K562 (cell line): Measurements from ENCODE around the gene TMX3. TPM values are rescaled to one million over a fixed set of nuclear protein-coding genes. Genes with fewer than 3 reads are reported as not detected.

ENCODE experiments used
- ATAC-seq: fragments of 200-7000 bp; cut with Tn5 transposase; 3 replicates; pipeline ENCODE4 v1.9.1; 2020; ENCODE audit warnings: moderate library complexity
- BruUV-seq: library from RNA; stranded (reverse); fragments of 400-500 nt; replicated peaks from 2 replicates; lab custom pipeline; 2021; lab: Mats Ljungman, UMichigan
- CTCF ChIA-PET: fragments of 300-600 bp; formaldehyde crosslinking; extraction: SDS; loops from one replicate; lab custom pipeline; 2021; ENCODE audit warnings: low intra/inter-chr PET ratio; lab: Yijun Ruan, JAX
- POLR2A ChIA-PET: fragments of 300-600, 350-650 bp; sonication (Branson Sonifier 250); formaldehyde crosslinking; extraction: SDS; loops from one replicate; lab custom pipeline; 2021; ENCODE audit warnings: antibody characterized with exemption, inconsistent platforms; lab: Yijun Ruan, JAX
- DNase-seq, 4 experiments: peaks; one replicate each; pipeline versions ENCODE4 v3.0.0 to v3.0.0-alpha.2; 2011 to 2018; ENCODE audit warnings: low spot score in 3 of 4, mixed read lengths in 3 of 4; ENCODE audit errors: extremely low read depth in 1 of 4
- FAIRE-seq: peaks from 2 replicates; lab custom pipeline; 2011; peaks lifted over from hg19 to GRCh38; lab: Jason Lieb, UNC
- H2AFZ ChIP-seq: 2 replicates; pipeline ENCODE4 v1.6.0; 2011; ENCODE audit warnings: low read depth, low read length, control low read depth, inconsistent platforms
- H3K27ac ChIP-seq: fragments of 200-600 bp; 3 replicates; pipeline ENCODE4 v1.8.0; 2011; ENCODE audit warnings: low read depth, mild to moderate bottlenecking, control low read depth, inconsistent platforms, low read length, moderate library complexity, mixed read lengths; ENCODE audit errors: extremely low read depth
- H3K27me3 ChIP-seq, 2 experiments: fragments of 300-600 bp in 1 of 2; 2 replicates in 1 of 2; 3 replicates in 1 of 2; pipeline versions ENCODE4 v1.6.0 to v1.8.0; 2011; ENCODE audit warnings: inconsistent platforms in 2 of 2, low read length in 2 of 2, mild to moderate bottlenecking in 1 of 2, mixed read lengths in 1 of 2, moderate library complexity in 1 of 2; ENCODE audit not compliant: control insufficient read depth in 2 of 2, insufficient read depth in 2 of 2
- H3K36me3 ChIP-seq: fragments of 300-600 bp; 3 replicates; pipeline ENCODE4 v1.8.0; 2011; ENCODE audit warnings: mild to moderate bottlenecking, low read length, inconsistent platforms; ENCODE audit not compliant: control insufficient read depth, insufficient read depth
- H3K4me1 ChIP-seq, 2 experiments: fragments of 200-600 bp in 1 of 2; replicated peaks in 1 of 2; 2 replicates in 1 of 2; 3 replicates in 1 of 2; pipeline versions ENCODE4 v1.5.1 to v1.8.0; 2011; ENCODE audit warnings: inconsistent platforms in 2 of 2, low read length in 2 of 2, mild to moderate bottlenecking in 1 of 2, mixed read lengths in 1 of 2, moderate library complexity in 1 of 2; ENCODE audit not compliant: control insufficient read depth in 2 of 2, insufficient read depth in 2 of 2
- H3K4me2 ChIP-seq: 2 replicates; pipeline ENCODE4 v1.6.1; 2011; ENCODE audit warnings: low read length, control low read depth, inconsistent platforms, mixed read lengths; ENCODE audit not compliant: insufficient read depth
- H3K4me3 ChIP-seq: fragments of 200-600 bp; sonication (generic), shearing (Covaris generic); 2 replicates; pipeline ENCODE4 v1.5.1; 2016; ENCODE audit warnings: control low read depth, inconsistent platforms
- H3K79me2 ChIP-seq: fragments of 200-600 bp; 3 replicates; pipeline ENCODE4 v1.8.0; 2011; ENCODE audit warnings: low read length, inconsistent platforms; ENCODE audit not compliant: control insufficient read depth, insufficient read depth
- H3K9ac ChIP-seq, 2 experiments: 2 replicates each; pipeline versions ENCODE4 v1.6.0 to v1.6.1; 2011; ENCODE audit warnings: low read depth in 2 of 2, low read length in 2 of 2, control low read depth in 1 of 2, inconsistent platforms in 1 of 2, mild to moderate bottlenecking in 1 of 2, mixed read lengths in 1 of 2; ENCODE audit not compliant: insufficient read depth in 1 of 2
- H3K9me1 ChIP-seq: one replicate; pipeline ENCODE4 v1.6.0; 2011; ENCODE audit warnings: inconsistent platforms, mild to moderate bottlenecking, low read length, moderate library complexity; ENCODE audit not compliant: control insufficient read depth, insufficient read depth
- H3K9me3 ChIP-seq: replicated peaks from 2 replicates; pipeline ENCODE4 v1.5.1; 2011; ENCODE audit warnings: low read depth, low read length, inconsistent platforms; ENCODE audit not compliant: control insufficient read depth, insufficient read depth
- H4K20me1 ChIP-seq: replicated peaks from 2 replicates; pipeline ENCODE4 v1.6.1; 2011; ENCODE audit warnings: low read length, inconsistent platforms, mixed read lengths; ENCODE audit not compliant: control insufficient read depth, insufficient read depth
- CCAR2 ChIP-seq: fragments of 200-400 bp; formaldehyde crosslinking; IDR thresholded peaks from 2 replicates; pipeline ENCODE4 v1.6.1; 2017; ENCODE audit warnings: mild to moderate bottlenecking, low read depth, low read length
- CTCF ChIP-seq, 3 experiments: IDR thresholded peaks in 2 of 3; conservative IDR thresholded peaks in 1 of 3; 2 replicates each; pipeline ENCODE4 v1.5.1; 2011 to 2012; ENCODE audit warnings: low read length in 3 of 3, mild to moderate bottlenecking in 3 of 3, control low read depth in 2 of 3, improper control_type of control experiment in 1 of 3, inconsistent platforms in 1 of 3, low read depth in 1 of 3, mixed read lengths in 1 of 3, moderate library complexity in 1 of 3; ENCODE audit not compliant: insufficient read depth in 2 of 3
- MTF1 ChIP-seq: fragments of 250-450 bp; sonication (Bioruptor Pico); IDR thresholded peaks from 2 replicates; pipeline ENCODE4 v1.9.0; 2021; ENCODE audit warnings: moderate library complexity, mild to moderate bottlenecking, inconsistent platforms, borderline replicate concordance
- RAD21 ChIP-seq, 2 experiments: fragments of 250-450 bp in 1 of 2; fragments of 450-650 bp in 1 of 2; sonication (Bioruptor Pico) in 1 of 2; formaldehyde crosslinking in 1 of 2; IDR thresholded peaks in 1 of 2; conservative IDR thresholded peaks in 1 of 2; 2 replicates each; pipeline versions ENCODE4 v1.4.0 to v1.8.0; 2020 to 2022; ENCODE audit warnings: mild to moderate bottlenecking in 2 of 2, moderate library complexity in 1 of 2
- REST ChIP-seq, 2 experiments: fragments of 450-650 bp; formaldehyde crosslinking in 1 of 2; IDR thresholded peaks; 2 replicates each; pipeline versions ENCODE4 v1.4.0 to v1.6.1; 2014 to 2020; ENCODE audit warnings: mild to moderate bottlenecking in 2 of 2, borderline replicate concordance in 1 of 2, low read depth in 1 of 2
- ZNF445 ChIP-seq: fragments of 250-450 bp; sonication (Bioruptor Pico); IDR thresholded peaks from 2 replicates; pipeline ENCODE4 v1.4.0; 2020; ENCODE audit warnings: low read depth, mild to moderate bottlenecking, moderate library complexity
- WGBS: fragments of 100-300 bp; shearing (Covaris generic); methylation state at CpG from one replicate; pipeline ENCODE4 v1.1.6; 2016; ENCODE audit warnings: low coverage, mixed read lengths; ENCODE audit not compliant: insufficient coverage; ENCODE audit errors: missing lambda C conversion rate; 5-methylcytosine and 5-hydroxymethylcytosine counted together
- in situ Hi-C: fragments of 300-500 bp; cut with MboI; formaldehyde crosslinking; loops from 4 replicates; pipeline ENCODE4 v1.15.0; 2018; ENCODE audit warnings: inconsistent platforms, mixed read lengths
- intact Hi-C: fragments of 100-400 bp; cut with micrococcal nuclease; formaldehyde crosslinking; loops from 2 replicates; pipeline ENCODE4 v1.14.2; 2022
- polyA plus RNA-seq, 8 experiments: library from polyadenylated mRNA; depleted of rRNA in 4 of 8; stranded (reverse) in 5 of 8; unstranded in 3 of 8; fragments of >200 nt; fragmentation: Nextera tagmentation in 2 of 8; fragmentation: Illumina TruSeq in 1 of 8; extraction: Ambion mirVana in 2 of 8; extraction: Trizol in 1 of 8; gene quantifications; 2 replicates each; pipeline versions ENCODE4 v1.2.1 to v1.2.3, GENCODE V29; 2011 to 2014; ENCODE audit warnings: inconsistent platforms in 1 of 8, missing spikeins in 1 of 8
- total RNA-seq, 7 experiments: library from RNA; depleted of rRNA in 6 of 7; stranded (reverse); fragments of >200 nt in 6 of 7; fragmentation: Illumina TruSeq in 2 of 7; extraction: Trizol in 2 of 7; gene quantifications; 2 replicates each; pipeline versions ENCODE4 v1.2.1 to v1.2.3, GENCODE V29; 2011 to 2021; ENCODE audit warnings: low replicate concordance in 1 of 7

The TMX3 gene
- total and polyA plus RNA-seq, 9 of the 15 experiments (the other 6 are each of a cell fraction or from before 2014, with no cell fraction given) = 13.2 to 40.5 (median 20.7) TPM

- no peak for TF ChIP-seq ZNF445
Observed at GRCh38 chr18:68738564-68738963, 23.7 kb upstream of the TMX3 start (continued).

- peak; percentile 53; the same call in 1 of the 3 replicates for ATAC-seq
- H3K27ac ChIP-seq = no peak overlapping the region
- no TSS peak for BruUV-seq
- no peak overlapping the region for H3K9ac ChIP-seq
- H3K4me1 ChIP-seq = no peaks in the 10 kb centered on the region
- in situ Hi-C loops = no loop called here
- no peaks in the 10 kb centered on the region for H3K79me2 ChIP-seq
- no peaks in the 10 kb centered on the region for H3K27me3 ChIP-seq
- H3K9me1 ChIP-seq = no peaks in the 10 kb centered on the region
- peak; percentile 51 for FAIRE-seq
- H3K4me2 ChIP-seq = no peak overlapping the region
- CTCF ChIA-PET = interaction anchor here (0.6 kb wide), 1 partner anchor 83 kb away, joined by 3 read pairs; no protein-coding TSS in a partner anchor
- no peaks in the 10 kb centered on the region for H4K20me1 ChIP-seq
- TF ChIP-seq MTF1 (CRISPR knock-in tag) = no peak
- TF ChIP-seq REST (IDR thresholded peaks at IDR 0.05; ENCODE audit: borderline replicate concordance) = peak; percentile 19; the same call in 1 of the 2 replicates
- TF ChIP-seq REST (CRISPR knock-in tag; IDR thresholded peaks at IDR 0.05; ENCODE audit: low read depth) = no peak
- peak; percentile 45 to 63 for TF ChIP-seq RAD21 (CRISPR knock-in tag; conservative IDR thresholded peaks at IDR 0.05 in 1 of 2, IDR thresholded peaks at IDR 0.05 in 1 of 2)
- peak; percentile 32 to 48 (median 47); a peak in 5 of 6 replicates for TF ChIP-seq CTCF (IDR thresholded peaks at IDR 0.05 in 2 of 3, conservative IDR thresholded peaks at IDR 0.05 in 1 of 3; ENCODE audit: insufficient read depth in 2 of 3, low read depth in 1 of 3, low read length in 3 of 3)
- TF ChIP-seq CCAR2 = no peak
- intact Hi-C loops = loop anchor here (2.0 to 10.0 kb wide), 3 partner anchors 75 to 1518 kb away; partner anchors contain the start of gene DSEL
- no peak overlapping the region for H2AFZ ChIP-seq
- no peaks in the 10 kb centered on the region for H3K9me3 ChIP-seq
- POLR2A ChIA-PET = no interaction called here
- WGBS = 0% methylated on average over 3 of the region's 3 CpGs
- peak; percentile 14 to 31 (median 21) for DNase-seq
- H3K36me3 ChIP-seq = no peaks in the 10 kb centered on the region
- H3K4me3 ChIP-seq = no peak overlapping the region
Observed at GRCh38 chr18:68735483-68736343, 20.8 kb upstream of the TMX3 start.
